ENCODE results near the gene DHRS4. TPM values are rescaled to one million over a fixed set of nuclear protein-coding genes. Genes with fewer than 3 reads are reported as not detected.
"Not testable (repeated sequence)": the region's sequence is repeated elsewhere in the genome, so short reads cannot be mapped to it uniquely, and the experiment has no call there.

The DHRS4 gene
- total and polyA plus RNA-seq, 9 donors, result 16.6 to 38.8 (median 25.4) TPM

GRCh38 chr14:23955811-23956210 is 2.2 kb downstream of the DHRS4 start:
- H3K27ac ChIP-seq; H3K4me3 ChIP-seq; DNase-seq; H3K36me3 ChIP-seq; H3K9me3 ChIP-seq; H3K27me3 ChIP-seq; intact Hi-C loops (cut with DNase I); H3K4me1 ChIP-seq (ENCODE audit: insufficient read depth): not testable (repeated sequence)
- WGBS, 3 donors, result 81 to 83% (median 81%) methylated on average over 2 of the region's 2 CpGs

GRCh38 chr14:23957913-23958569 is 4.5 kb downstream of the DHRS4 start:
- H3K4me3 ChIP-seq; intact Hi-C loops (cut with DNase I): not testable (repeated sequence)
- 90 to 93% (median 92%) methylated on average over 9 of the region's 9 CpGs for WGBS, 3 donors

GRCh38 chr14:23960899-23961298 is 7.3 kb downstream of the DHRS4 start:
- H3K36me3 ChIP-seq; H3K27me3 ChIP-seq; intact Hi-C loops (cut with DNase I); H3K4me3 ChIP-seq; H3K4me1 ChIP-seq (ENCODE audit: insufficient read depth); H3K9me3 ChIP-seq; H3K27ac ChIP-seq; DNase-seq: not testable (repeated sequence)

More at GRCh38 chr14:23957913-23958569, 4.5 kb downstream of the DHRS4 start:
- not testable (repeated sequence) for H3K9me3 ChIP-seq; H3K36me3 ChIP-seq; H3K27ac ChIP-seq; DNase-seq; H3K27me3 ChIP-seq; H3K4me1 ChIP-seq (ENCODE audit: insufficient read depth)

- DNase-seq; H3K27me3 ChIP-seq; H3K27ac ChIP-seq; intact Hi-C loops (cut with DNase I); H3K4me3 ChIP-seq; H3K4me1 ChIP-seq (ENCODE audit: insufficient read depth); H3K36me3 ChIP-seq; H3K9me3 ChIP-seq: not testable (repeated sequence)
- WGBS, 3 donors, result 100% methylated on average over 1 of the region's 2 CpGs
These were observed 8.1 kb downstream of the DHRS4 start for GRCh38 chr14:23961704-23962103.

- not testable (repeated sequence) for H3K27ac ChIP-seq
These were observed 15.5 kb downstream of the DHRS4 start for GRCh38 chr14:23969130-23969480.

GRCh38 chr14:23969481-23970282 is 16.1 kb downstream of the DHRS4 start:
- H3K36me3 ChIP-seq; H3K4me1 ChIP-seq (ENCODE audit: insufficient read depth); H3K27me3 ChIP-seq; H3K27ac ChIP-seq; H3K9me3 ChIP-seq: not testable (repeated sequence)
- intact Hi-C loops (cut with DNase I), result loop anchor here in 2 of 4 donors (5.0 kb wide), 1 partner anchor 48 kb away; no protein-coding TSS in a partner anchor
- peak; percentile 77 to 82 (median 80) for DNase-seq
- H3K4me3 ChIP-seq, result peak overlapping the region; percentile 41
- WGBS, 3 donors, result 6 to 13% (median 8%) methylated on average over 28 to 58 of the region's 61 CpGs

More at GRCh38 chr14:23969130-23969480, 15.5 kb downstream of the DHRS4 start:
- H3K4me3 ChIP-seq; intact Hi-C loops (cut with DNase I); DNase-seq; H3K36me3 ChIP-seq; H3K4me1 ChIP-seq (ENCODE audit: insufficient read depth); H3K9me3 ChIP-seq; H3K27me3 ChIP-seq: not testable (repeated sequence)
- 0 to 63% methylated on average over 1 of the region's 9 CpGs; no CpG with 5 or more reads in 1 of the 3 donors for WGBS, 3 donors

- DNase-seq; H3K36me3 ChIP-seq; H3K9me3 ChIP-seq; H3K27ac ChIP-seq; H3K4me3 ChIP-seq; H3K27me3 ChIP-seq; H3K4me1 ChIP-seq (ENCODE audit: insufficient read depth): not testable (repeated sequence)
- intact Hi-C loops (cut with DNase I), result loop anchor here in 2 of 4 donors (5.0 kb wide), 1 partner anchor 47 kb away; no protein-coding TSS in a partner anchor
- 66 to 87% (median 84%) methylated on average over 12 to 15 of the region's 15 CpGs for WGBS, 3 donors
These were observed 16.7 kb downstream of the DHRS4 start for GRCh38 chr14:23970283-23970659.

GRCh38 chr14:23973178-23973577 is 19.6 kb downstream of the DHRS4 start:
- not testable (repeated sequence) for H3K9me3 ChIP-seq; H3K4me1 ChIP-seq (ENCODE audit: insufficient read depth); H3K27ac ChIP-seq; DNase-seq; H3K27me3 ChIP-seq; H3K4me3 ChIP-seq; H3K36me3 ChIP-seq
- 84 to 93% (median 91%) methylated on average over 8 of the region's 8 CpGs for WGBS, 3 donors
- intact Hi-C loops (cut with DNase I), result loop anchor here (2.0 to 5.0 kb wide), 2 partner anchors 44 kb away; no protein-coding TSS in a partner anchor

- intact Hi-C loops (cut with DNase I), result loop anchor here in 2 of 4 donors (5.0 kb wide), 1 partner anchor 43 kb away; no protein-coding TSS in a partner anchor
- H3K4me3 ChIP-seq; H3K27me3 ChIP-seq; H3K4me1 ChIP-seq (ENCODE audit: insufficient read depth); H3K36me3 ChIP-seq; H3K9me3 ChIP-seq; H3K27ac ChIP-seq; DNase-seq: not testable (repeated sequence)
These were observed 20.5 kb downstream of the DHRS4 start for GRCh38 chr14:23974041-23974440.

- H3K4me1 ChIP-seq (ENCODE audit: insufficient read depth); intact Hi-C loops (cut with DNase I); DNase-seq; H3K4me3 ChIP-seq; H3K36me3 ChIP-seq; H3K27ac ChIP-seq; H3K27me3 ChIP-seq; H3K9me3 ChIP-seq: not testable (repeated sequence)
- WGBS, 3 donors, result 74 to 96% (median 81%) methylated on average over 2 of the region's 2 CpGs
These were observed 23.6 kb downstream of the DHRS4 start for GRCh38 chr14:23977208-23977607.

GRCh38 chr14:23981951-23982813 is 28.6 kb downstream of the DHRS4 start:
- H3K9me3 ChIP-seq; H3K27me3 ChIP-seq; H3K4me1 ChIP-seq (ENCODE audit: insufficient read depth); H3K27ac ChIP-seq; DNase-seq; H3K4me3 ChIP-seq; H3K36me3 ChIP-seq: not testable (repeated sequence)
- intact Hi-C loops (cut with DNase I), result loop anchor here in 1 of 4 donors (10.0 kb wide), 1 partner anchor 113 kb away; the partner anchor contains the start of gene PCK2
- WGBS, 3 donors, result 63 to 85% (median 84%) methylated on average over 9 to 10 of the region's 10 CpGs
